HG03432 (cell line): Measurements from ENCODE around the gene NDRG3.
A peak's percentile ranks its signal among the peaks of the same experiment; 100 is the strongest.
"Not testable (repeated sequence)": the region's sequence is repeated elsewhere in the genome, so short reads cannot be mapped to it uniquely, and the experiment has no call there.

Source experiments
- ATAC-seq: cut with Tn5 transposase; IDR thresholded peaks from one replicate; pipeline ENCODE4 v1.9.1; 2021; ENCODE audit warnings: mild to moderate bottlenecking, moderate library complexity; ENCODE audit not compliant: unreplicated experiment

Gene NDRG3

DNA sequence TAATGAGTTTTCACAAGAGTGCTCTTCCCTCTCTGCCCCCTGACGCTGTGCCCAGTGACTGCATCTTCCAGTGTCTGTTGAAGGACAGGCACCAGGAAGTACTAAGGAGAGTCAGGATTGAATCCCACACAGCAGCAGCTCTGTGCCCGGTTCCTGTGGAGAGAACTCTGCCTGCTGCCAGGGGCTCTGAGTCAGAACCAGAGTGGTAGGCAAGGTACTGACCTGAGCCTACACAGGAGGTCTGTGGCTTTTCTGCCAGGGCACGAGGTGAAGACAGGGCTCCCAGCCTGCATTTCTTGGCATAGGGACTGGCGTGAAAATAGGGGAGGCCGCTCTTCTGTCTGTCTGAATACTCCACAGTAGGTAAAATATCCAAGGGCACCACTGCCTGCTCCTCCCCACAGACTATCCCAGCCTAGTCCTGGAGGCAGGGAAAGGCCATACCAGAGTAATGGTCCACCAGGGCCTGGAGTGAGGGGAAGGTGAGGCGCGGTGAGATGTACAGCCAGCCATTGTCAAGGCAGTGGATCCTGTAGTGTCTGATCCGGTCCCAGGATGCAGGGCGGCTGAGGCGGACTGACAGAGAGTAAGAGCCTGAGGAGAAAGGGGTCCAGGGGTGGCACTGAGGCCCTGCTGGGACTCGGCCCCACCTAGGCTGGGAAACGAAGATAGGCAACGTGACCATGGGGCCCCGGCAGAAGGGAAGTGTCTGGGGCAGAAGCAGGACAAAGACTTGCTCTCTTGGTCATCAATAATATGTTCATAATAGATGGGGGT, 130.9 kb downstream of the NDRG3 start:
- ATAC-seq: no peak

DNA sequence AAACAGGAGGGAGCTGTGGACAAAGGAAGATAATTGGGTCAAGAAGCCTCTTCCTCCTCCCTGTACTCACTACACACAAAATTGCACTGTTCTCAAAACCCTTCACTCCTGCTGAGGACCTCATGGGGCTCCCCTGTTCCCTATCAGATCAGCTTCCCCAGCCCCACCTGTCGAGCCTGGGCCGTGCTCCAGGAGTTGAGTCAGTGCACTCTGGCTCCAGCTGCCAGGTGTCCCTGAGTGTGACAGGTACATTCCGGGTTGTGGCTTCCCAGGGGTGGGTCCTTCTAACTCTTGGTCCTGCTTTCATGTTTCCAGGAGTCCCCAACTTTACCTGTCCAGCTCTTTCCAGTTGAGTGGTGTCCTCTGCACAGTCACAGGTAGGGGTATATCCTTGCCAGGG, 131.9 kb downstream of the NDRG3 start:
- no peak for ATAC-seq

DNA sequence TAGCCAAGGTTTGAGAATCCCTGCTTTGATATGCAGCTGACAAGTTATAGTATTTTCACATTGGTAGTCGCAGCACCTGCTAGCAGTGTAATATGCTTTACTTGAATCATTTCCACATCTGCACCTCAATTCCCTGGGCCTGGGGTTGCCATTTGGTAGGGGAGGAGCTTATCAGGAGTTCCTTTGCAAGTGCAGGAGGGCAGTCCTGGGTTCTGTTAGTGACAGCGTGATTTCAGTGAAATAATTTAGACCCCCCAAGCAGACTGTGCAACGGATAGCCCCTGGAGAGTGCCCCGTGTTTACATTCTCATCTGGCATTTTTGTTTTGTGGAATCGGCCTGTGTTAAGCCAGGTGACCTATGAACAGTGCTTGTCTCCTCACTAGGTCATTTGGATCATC, 134.3 kb downstream of the NDRG3 start:
- no peak for ATAC-seq

DNA sequence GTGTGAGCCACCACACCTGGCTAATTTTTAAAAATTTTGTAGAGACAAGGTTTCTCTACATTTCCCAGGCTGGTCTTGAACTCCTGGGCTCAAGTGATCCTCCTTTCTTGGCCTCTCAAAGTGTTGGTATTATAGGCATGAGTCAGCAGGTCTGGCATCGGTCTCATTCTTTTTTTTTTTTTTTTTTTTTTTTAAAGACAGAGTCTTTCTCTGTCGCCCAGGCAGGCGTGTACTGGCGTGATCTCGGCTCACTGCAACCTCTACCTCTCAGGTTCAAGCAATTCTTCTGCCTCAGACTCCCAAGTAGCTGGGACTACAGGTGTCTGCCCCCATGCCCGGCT, 137.5 kb downstream of the NDRG3 start:
- ATAC-seq: not testable (repeated sequence)

DNA sequence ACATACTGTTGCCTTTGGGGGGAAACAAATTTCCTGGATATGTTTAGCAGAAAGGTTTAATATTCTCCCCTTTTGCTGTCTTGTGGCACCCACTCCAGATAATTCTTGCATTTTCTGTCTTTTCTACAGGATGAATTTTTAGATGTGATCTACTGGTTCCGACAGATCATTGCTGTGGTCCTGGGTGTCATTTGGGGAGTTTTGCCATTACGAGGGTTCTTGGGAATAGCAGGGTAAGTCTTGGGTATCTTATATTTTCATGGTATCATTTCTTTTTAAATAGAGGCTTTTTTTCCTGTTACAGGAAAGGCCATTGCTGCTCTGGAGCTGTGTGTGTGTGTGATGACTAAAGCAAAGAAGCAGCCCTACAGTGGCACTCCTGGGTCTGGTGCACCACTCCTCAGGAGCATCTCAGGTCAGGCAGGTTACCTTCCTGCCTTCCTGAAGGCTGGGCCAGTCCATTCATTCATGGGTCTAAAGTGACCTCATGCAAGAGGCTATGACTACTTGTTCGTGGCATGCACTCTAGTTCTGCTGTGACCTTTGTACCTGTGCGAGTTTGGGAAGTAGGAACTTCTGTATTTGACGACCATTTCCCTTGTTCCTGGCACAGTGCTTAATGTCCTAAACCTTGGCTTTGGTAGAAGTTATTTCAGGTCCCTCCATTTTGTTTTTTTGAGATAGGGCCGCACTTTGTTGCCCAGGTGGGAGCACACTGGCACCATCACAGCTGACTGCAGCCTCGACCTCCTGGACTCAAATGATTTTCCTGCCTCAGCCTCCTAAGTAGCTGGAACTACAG, 138.1 kb downstream of the NDRG3 start:
- ATAC-seq: no peak

DNA sequence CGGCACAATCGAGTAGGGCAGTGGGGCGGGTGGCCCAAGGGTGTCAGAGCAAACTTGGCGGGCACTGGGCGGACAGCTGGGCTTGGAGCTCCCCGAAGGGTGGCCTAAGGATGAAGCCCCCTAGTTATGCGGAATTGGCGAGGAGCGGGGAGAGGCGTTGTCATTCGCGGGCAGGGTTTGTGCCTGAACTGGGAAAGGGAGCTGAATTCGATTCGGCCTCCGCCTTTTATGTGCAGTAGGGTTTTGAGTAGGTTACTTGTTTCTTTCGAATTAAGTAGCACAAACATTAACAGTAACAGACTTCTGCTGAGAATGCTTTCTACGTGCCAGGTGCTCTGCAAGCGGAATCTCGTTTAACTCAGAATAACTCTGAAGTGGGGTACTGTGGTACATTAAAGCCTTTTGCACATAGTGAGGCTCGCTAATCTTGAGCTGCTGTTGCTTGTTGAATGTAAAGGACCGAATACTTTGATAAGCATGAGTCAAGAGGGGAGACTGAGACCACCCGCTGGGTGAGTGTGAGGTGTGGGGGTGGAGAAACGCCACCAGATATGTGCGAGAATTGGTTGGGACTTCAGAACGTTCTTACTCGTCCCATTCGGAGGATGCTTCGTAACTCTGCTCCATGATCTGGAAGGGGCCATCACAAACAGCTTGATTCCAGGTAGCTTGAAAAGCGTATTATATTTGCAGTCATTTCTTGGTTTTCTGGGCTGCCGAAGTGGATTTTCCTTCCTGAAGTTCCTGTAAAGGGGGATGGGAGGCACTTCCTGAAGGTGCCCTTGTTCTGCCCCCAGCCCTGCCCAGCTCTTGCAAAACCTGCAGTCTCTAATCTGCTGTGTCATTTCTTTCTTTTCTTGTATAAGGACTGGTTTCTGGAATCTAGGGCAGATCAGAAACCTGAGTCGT, 139.5 kb downstream of the NDRG3 start:
- no peak for ATAC-seq

DNA sequence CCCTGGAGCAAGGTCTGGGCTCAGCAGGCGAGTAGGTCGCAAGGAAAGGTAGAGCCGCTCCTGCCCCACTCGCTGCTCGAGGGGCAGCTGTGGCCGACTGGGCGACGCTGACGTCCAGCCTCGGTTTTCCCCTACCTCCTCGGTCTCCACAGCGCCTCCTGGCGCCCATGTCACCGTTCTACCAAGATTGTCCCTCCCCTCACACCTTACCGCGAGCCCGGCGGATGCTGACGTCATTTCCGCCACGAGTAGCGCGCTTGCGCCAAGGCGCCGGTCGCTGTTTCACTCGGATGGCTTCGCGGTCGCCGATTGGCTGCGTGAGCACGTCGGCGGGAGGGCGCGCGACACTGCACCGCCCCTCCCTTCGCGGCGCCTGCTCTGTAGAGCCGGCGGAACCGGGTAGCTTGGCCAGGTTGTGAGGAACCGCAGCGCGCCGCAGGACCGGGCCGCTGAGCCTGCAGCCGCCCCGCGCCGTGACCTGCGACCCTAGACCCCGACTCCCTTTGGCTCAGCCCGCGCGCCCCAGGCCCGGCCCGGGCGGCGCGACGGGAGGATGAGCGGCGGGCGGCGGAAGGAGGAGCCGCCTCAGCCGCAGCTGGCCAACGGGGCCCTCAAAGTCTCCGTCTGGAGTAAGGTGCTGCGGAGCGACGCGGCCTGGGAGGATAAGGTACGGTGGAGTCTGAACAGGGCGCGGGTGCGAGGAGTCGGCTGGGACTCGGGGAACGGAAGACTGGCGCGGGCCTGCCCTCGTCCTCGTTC, 140.3 kb downstream of the NDRG3 start, which contains the start of gene RAB5IF:
TSS of gene RAB5IF (plus strand) at position 381 of the 759 bp plus-strand sequence. CDS start at position 554, 173 bp downstream.
- ATAC-seq: peak; percentile 84

DNA sequence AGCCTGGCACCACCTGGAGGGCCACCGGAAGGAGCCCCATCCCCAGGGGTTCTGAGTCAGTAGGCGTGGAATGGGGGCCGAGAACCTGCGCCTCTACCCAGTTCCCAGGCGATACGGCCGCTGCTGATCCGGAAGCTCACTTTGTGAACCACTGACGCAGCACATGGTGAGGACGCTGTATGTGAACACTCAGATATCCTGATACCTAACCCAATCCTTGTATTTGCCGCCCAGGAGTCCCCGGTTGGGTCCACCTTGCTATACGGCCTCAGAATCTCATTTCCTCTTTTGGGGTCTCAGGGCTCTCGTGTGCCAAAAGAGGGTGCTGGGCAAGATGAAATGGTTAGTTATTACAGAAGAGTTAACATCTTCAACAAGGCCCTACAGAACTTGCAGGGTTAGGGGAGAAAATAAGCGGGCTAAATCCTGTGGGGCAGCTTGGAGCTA, 140.9 kb downstream of the NDRG3 start:
- ATAC-seq: peak; percentile 34
